RWPE1 (cell line): ENCODE data around the gene KRTAP2-3.
"Not testable (repeated sequence)": the region's sequence is repeated elsewhere in the genome, so short reads cannot be mapped to it uniquely, and the experiment has no call there.

Experiments used
- CTCF ChIA-PET: fragments of 350-600 bp; sonication (Branson Sonifier 250); formaldehyde crosslinking; extraction: SDS; loops from one replicate; lab custom pipeline; 2021; lab: Yijun Ruan, JAX
- POLR2A ChIA-PET: fragments of 400-600 bp; formaldehyde crosslinking; extraction: SDS; loops from one replicate; lab custom pipeline; 2020; ENCODE audit warnings: antibody characterized with exemption; ENCODE audit not compliant: low non-redundant PET; lab: Yijun Ruan, JAX
- DNase-seq: peaks from one replicate; pipeline ENCODE4 v3.0.0; 2012; ENCODE audit warnings: low spot score
- H3K27ac ChIP-seq: fragments of 450-650 bp; 2 replicates; pipeline ENCODE4 v1.5.1; 2017
- TF ChIP-seq, protein P1 (sequence below): fragments of 450-650 bp; conservative IDR thresholded peaks from 2 replicates; pipeline ENCODE4 v1.5.1; 2017; ENCODE audit warnings: low read depth, mild to moderate bottlenecking

The KRTAP2-3 gene

DNA sequence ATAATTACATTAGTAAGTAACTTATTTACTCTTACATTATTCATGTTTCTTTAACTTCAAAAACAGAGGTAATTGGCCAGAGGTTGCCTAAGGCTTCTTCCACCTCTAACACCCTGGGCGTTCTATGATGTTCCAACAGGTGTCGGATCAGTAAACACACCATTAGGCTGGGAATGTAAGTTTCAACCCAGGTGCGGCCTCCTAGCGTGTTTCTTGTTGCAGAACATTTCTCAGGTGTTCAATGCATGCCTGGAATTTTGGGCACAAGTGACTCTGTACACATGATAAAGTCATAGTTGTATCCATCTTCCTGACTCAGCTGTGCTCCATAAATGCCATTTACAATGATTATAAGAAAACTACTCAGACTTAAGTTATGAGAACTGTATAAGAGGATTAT, 5.9 kb downstream of the KRTAP2-3 start:
- ChIA-PET POLR2A (no interaction called here), CTCF (interaction anchor here (0.6 kb wide), 1 partner anchor 25 kb away, joined by 3 read pairs; no protein-coding TSS in a partner anchor)
- no peak overlapping the region for H3K27ac ChIP-seq
- DNase-seq = no peak
- TF ChIP-seq, protein P1, sequence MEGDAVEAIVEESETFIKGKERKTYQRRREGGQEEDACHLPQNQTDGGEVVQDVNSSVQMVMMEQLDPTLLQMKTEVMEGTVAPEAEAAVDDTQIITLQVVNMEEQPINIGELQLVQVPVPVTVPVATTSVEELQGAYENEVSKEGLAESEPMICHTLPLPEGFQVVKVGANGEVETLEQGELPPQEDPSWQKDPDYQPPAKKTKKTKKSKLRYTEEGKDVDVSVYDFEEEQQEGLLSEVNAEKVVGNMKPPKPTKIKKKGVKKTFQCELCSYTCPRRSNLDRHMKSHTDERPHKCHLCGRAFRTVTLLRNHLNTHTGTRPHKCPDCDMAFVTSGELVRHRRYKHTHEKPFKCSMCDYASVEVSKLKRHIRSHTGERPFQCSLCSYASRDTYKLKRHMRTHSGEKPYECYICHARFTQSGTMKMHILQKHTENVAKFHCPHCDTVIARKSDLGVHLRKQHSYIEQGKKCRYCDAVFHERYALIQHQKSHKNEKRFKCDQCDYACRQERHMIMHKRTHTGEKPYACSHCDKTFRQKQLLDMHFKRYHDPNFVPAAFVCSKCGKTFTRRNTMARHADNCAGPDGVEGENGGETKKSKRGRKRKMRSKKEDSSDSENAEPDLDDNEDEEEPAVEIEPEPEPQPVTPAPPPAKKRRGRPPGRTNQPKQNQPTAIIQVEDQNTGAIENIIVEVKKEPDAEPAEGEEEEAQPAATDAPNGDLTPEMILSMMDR = no peak

DNA sequence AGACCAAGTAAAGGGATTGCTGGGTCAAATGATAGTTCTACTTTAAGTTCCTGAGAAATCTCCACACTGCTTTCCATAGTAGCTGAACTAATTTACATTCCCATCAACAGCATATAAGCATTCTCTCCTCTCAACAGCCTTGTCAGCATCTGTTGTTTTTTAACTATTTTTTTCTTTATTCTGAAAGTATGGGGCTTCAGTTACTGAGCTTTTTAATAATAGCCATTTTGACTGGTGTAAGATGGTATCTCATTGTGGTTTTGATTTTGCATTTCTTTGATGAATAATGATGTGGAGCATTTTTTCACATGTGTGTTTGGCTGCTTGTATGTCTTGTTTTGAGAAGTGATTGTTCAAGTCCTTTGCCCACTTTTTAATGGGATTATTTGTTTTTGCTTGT, 7.3 kb downstream of the KRTAP2-3 start:
- TF ChIP-seq, protein P1 = no peak
- POLR2A ChIA-PET = no interaction called here
- CTCF ChIA-PET = interaction anchor here (0.7 kb wide), 1 partner anchor 33 kb away, joined by 3 read pairs; no protein-coding TSS in a partner anchor
- no peak for DNase-seq
- no peak overlapping the region for H3K27ac ChIP-seq

DNA sequence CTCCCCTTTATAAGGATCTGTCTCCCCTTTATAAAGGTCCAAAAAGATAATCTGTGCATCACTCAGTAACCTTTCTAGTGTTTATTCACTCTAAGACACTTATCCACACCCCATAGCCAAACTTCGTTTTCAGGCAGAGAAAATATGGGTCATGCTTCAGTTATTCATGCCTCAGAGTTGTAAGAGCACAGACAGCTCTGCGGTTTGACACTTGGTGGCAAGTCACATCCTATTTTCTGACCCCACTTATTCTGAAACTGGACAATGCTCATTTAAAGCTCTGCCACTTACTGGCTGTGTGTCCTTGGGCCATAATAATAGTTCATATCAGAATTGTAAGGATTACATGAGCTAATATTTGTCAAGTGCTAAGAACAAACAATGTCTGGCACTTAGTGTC, 10.8 kb downstream of the KRTAP2-3 start:
- ChIA-PET CTCF (no interaction called here), POLR2A (no interaction called here)
- TF ChIP-seq, protein P1 = no peak
- no peak for DNase-seq
- no peak overlapping the region for H3K27ac ChIP-seq

DNA sequence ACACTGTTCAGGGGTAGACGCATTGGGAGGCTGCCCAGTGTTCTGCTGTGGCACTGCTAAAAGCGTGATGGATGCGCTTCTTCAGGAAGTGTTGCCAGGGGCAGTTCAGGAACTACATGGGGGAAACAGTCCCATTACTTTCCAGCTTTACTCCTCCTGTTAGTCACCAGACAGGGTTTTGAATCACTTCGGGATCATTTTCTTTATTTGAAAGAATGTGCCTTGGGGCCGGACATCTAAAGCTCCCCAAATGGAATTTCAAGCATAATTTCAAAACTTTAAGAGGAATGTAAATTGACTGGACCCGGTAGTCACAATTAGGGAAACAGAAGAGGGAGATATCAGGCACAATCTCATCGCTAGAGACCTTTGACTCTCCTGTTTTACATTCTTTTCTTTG, 11.5 kb downstream of the KRTAP2-3 start:
- DNase-seq = peak; percentile 32
- ChIA-PET POLR2A (no interaction called here), CTCF (no interaction called here)
- TF ChIP-seq, protein P1 = no peak
- H3K27ac ChIP-seq = no peak overlapping the region

DNA sequence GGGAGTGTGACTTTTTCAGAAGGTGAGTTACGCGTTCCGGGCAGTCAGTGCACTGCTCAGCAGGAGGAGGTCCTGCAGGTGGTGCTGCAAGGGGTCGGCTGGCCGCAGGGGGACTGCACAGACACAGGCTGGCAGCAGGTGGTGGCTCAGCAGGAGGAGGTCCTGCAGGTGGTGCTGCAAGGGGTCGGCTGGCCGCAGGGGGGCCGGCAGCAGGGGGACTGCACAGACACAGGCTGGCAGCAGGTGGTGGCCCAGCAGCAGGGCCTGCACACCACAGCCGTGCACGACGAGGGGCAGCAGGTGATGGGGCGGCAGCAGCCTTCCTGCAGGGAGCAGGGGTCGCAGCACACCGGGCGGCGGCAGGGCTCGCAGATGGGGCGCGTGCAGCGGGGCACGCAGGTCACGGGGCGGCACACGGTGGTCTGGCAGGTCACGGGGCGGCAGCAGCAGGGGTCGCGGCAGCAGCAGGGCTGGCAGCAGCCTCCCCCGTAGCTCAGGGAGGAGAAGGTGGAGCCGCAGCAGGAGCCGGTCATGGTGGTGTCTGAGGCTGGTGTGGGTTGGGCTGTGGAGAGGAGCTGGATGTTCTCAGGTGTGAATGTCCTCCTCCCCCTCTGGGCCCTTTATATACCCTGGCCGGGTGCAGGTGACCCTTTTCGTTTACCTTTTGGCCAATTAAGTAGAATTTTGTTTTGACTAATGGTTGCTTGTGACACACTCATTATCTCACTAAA, 13.0 kb downstream of the KRTAP2-3 start, which contains the start of gene KRTAP2-1:
Gene KRTAP2-1, minus strand, starts transcription at position 582 of the 731 bp plus-strand sequence. Its CDS starts 49 bp downstream, at position 533.
- CTCF ChIA-PET = interaction anchor here (0.5 to 0.6 kb wide), 2 partner anchors 75 to 330 kb away, joined by 4 read pairs; no protein-coding TSS in a partner anchor
- DNase-seq, POLR2A ChIA-PET, H3K27ac ChIP-seq: not testable (repeated sequence)

DNA sequence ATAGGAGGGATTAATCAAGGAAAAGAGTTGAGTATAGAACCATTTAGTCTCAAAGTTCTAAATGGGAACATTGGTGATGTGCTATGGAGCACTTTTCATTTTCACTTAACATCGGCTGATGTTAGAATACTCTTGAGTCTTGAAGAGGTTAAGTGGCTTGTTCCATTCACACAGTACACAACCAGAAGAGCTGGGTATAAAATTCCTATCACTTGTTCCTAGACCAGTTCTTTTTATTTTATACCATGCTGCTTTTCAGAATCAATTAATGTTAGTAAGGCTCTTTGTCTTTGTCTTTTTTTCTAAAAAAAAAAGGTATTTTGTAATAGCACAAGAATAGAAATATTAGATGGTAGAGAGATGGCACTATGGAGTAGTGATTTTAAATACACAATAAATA, 17.0 kb downstream of the KRTAP2-3 start:
- DNase-seq = no peak
- CTCF ChIA-PET = no interaction called here
- TF ChIP-seq, protein P1 = no peak
- POLR2A ChIA-PET = no interaction called here
- H3K27ac ChIP-seq = no peak overlapping the region

DNA sequence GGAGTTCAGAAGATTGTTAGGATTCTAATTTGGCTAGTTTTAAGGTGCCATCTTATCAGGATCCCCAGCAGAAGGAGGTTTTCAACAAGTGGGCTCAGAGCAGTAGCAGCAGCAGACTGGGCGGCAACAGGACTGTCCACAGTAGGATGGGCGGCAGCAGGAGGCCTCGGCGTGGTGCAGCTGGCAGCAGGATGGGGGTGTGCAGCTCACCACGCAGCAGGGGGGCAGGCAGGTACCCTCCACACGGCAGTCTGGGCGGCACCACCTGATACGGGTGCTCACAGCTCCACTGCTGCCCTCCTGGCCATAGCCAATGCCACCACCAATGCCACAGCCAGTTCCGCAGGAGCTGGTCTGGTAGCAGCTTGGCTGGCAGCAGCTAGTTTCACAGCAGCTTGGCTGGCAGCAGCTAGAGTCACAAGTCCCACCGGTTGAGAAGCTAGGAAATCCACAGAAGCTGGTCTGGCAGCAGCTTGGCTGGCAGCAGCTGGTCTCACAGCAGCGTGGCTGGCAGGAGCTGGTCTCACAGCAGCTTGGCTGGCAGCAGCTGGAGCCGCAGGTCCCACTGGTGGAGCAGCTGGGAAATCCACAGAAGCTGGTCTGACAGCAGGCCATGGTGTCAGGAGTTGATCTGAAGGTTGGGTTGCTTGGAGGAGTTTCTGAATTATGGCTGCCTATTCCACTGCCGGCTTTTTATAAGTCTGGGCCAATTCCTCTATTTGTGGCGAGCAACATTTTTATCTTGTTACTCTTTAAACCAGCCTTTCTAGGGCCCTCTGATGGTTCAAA, 18.9 kb downstream of the KRTAP2-3 start, which contains the start of gene KRTAP1-1:
Gene KRTAP1-1, minus strand, starts transcription at position 668 of the 789 bp plus-strand sequence. Its CDS starts 53 bp downstream, at position 615.
- DNase-seq, POLR2A ChIA-PET, H3K27ac ChIP-seq, CTCF ChIA-PET: not testable (repeated sequence)
